Hepatocyte (in vitro differentiated cells): ENCODE results near the gene IRF7. TPM values are rescaled to one million over a fixed set of nuclear protein-coding genes. Genes with fewer than 3 reads are reported as not detected.
"Not testable (repeated sequence)": the region's sequence is repeated elsewhere in the genome, so short reads cannot be mapped to it uniquely, and the experiment has no call there.

Source experiments
- DNase-seq: peaks from one replicate; pipeline ENCODE4 v3.0.0-alpha.2; 2016; ENCODE audit warnings: low spot score
- H2AFZ ChIP-seq: fragments of 200-600 bp; sonication (generic); 2 replicates; pipeline ENCODE4 v1.6.0; 2016; ENCODE audit warnings: antibody characterized with exemption, mild to moderate bottlenecking
- H3K27ac ChIP-seq: fragments of 200-600 bp; sonication (generic); 2 replicates; pipeline ENCODE4 v1.5.1; 2016; ENCODE audit warnings: mild to moderate bottlenecking
- H3K27me3 ChIP-seq: fragments of 200-600 bp; sonication (generic); 2 replicates; pipeline ENCODE4 v1.6.1; 2016
- H3K36me3 ChIP-seq: fragments of 200-600 bp; sonication (generic); replicated peaks from 2 replicates; pipeline ENCODE4 v1.5.1; 2016; ENCODE audit warnings: low read depth; ENCODE audit not compliant: insufficient read depth
- H3K4me1 ChIP-seq: fragments of 200-600 bp; sonication (generic); 2 replicates; pipeline ENCODE4 v1.5.1; 2016; ENCODE audit warnings: mild to moderate bottlenecking, moderate library complexity; ENCODE audit not compliant: insufficient read depth
- H3K4me2 ChIP-seq: fragments of 200-600 bp; sonication (generic); 2 replicates; pipeline ENCODE4 v1.6.0; 2016
- H3K4me3 ChIP-seq: fragments of 200-600 bp; sonication (generic); 2 replicates; pipeline ENCODE4 v1.5.1; 2016; ENCODE audit warnings: mild to moderate bottlenecking
- H3K79me2 ChIP-seq: fragments of 200-600 bp; sonication (generic); 2 replicates; pipeline ENCODE4 v1.6.0; 2017; ENCODE audit warnings: mild to moderate bottlenecking
- H3K9me2 ChIP-seq: fragments of 200-600 bp; sonication (generic); replicated peaks from 2 replicates; pipeline ENCODE4 v1.6.0; 2017; ENCODE audit warnings: mild to moderate bottlenecking; ENCODE audit not compliant: insufficient read depth
- H3K9me3 ChIP-seq: fragments of 200-600 bp; sonication (generic); 2 replicates; pipeline ENCODE4 v1.5.1; 2016; ENCODE audit warnings: low read depth, mild to moderate bottlenecking
- H4K20me1 ChIP-seq: fragments of 200-600 bp; sonication (generic); 2 replicates; pipeline ENCODE4 v1.6.0; 2016; ENCODE audit warnings: mild to moderate bottlenecking; ENCODE audit not compliant: insufficient read depth, poor library complexity, severe bottlenecking
- EZH2 ChIP-seq: fragments of 200-600 bp; sonication (generic); IDR thresholded peaks from 2 replicates; pipeline ENCODE4 v1.6.1; 2016; ENCODE audit warnings: antibody characterized with exemption, mild to moderate bottlenecking, borderline replicate concordance
- EZH2phosphoT487 ChIP-seq: fragments of 200-600 bp; sonication (generic); IDR thresholded peaks from one replicate; pipeline ENCODE4 v1.6.1; 2018; ENCODE audit warnings: antibody characterized with exemption, mild to moderate bottlenecking, low read depth, moderate library complexity; ENCODE audit not compliant: unreplicated experiment, severe bottlenecking
- WGBS: methylation state at CpG from one replicate; pipeline ENCODE4 v1.1.6; 2016; ENCODE audit warnings: low lambda C conversion rate; ENCODE audit errors: missing lambda C conversion rate; 5-methylcytosine and 5-hydroxymethylcytosine counted together
- polyA plus RNA-seq: library from polyadenylated mRNA; unstranded; fragments of >200 nt; fragmentation: Nextera tagmentation; extraction: Ambion mirVana; gene quantifications from 2 replicates; pipeline ENCODE4 v1.2.1, GENCODE V29; 2016
- total RNA-seq: library from RNA; depleted of rRNA; stranded (reverse); fragments of >200 nt; gene quantifications from 2 replicates; pipeline ENCODE4 v1.2.3, GENCODE V29; 2014
- TF ChIP-seq, protein P1 (sequence below): fragments of 200-600 bp; sonication (generic); IDR thresholded peaks from 2 replicates; pipeline ENCODE4 v1.5.1; 2016; ENCODE audit warnings: antibody characterized with exemption, mild to moderate bottlenecking; ENCODE audit not compliant: poor library complexity

Gene IRF7
- total and polyA plus RNA-seq, 2 experiments from 2014 or later = 10.4 to 24.6 TPM

DNA sequence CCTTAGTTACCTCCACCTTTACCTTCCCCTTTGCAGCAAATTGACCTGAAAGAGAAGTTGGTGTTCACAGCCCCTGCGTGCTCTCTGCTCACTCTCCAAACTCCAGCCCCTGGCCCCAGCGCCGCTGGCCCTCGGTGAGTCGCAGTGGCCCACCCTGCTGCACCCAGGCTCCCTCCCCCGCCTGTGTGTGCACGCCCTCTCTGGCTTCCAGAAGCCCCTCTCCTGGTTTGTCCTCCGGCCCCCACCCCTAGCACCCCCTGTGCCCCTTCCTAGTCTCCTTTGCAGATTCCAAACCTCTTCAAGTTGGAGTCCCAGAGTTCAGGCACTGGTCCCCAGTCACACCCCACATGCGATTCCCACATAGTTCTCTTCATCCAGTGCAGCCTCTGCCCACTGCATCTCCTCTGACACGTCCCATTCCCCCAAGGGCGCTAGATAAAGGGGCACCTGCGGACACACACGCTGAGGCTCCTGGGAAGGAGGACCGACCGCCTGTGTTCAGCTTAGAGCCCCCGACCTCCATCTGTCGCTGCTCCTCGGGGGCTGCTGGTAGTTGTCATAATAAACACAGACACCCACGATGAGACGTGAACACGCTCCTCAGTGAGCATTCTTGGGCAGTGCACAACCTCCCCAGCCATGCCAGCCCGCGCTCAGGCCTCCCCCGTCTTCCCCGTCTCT, 41.0 kb downstream of the IRF7 start:
- no peak for TF ChIP-seq EZH2
- TF ChIP-seq, protein P1, sequence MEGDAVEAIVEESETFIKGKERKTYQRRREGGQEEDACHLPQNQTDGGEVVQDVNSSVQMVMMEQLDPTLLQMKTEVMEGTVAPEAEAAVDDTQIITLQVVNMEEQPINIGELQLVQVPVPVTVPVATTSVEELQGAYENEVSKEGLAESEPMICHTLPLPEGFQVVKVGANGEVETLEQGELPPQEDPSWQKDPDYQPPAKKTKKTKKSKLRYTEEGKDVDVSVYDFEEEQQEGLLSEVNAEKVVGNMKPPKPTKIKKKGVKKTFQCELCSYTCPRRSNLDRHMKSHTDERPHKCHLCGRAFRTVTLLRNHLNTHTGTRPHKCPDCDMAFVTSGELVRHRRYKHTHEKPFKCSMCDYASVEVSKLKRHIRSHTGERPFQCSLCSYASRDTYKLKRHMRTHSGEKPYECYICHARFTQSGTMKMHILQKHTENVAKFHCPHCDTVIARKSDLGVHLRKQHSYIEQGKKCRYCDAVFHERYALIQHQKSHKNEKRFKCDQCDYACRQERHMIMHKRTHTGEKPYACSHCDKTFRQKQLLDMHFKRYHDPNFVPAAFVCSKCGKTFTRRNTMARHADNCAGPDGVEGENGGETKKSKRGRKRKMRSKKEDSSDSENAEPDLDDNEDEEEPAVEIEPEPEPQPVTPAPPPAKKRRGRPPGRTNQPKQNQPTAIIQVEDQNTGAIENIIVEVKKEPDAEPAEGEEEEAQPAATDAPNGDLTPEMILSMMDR = no peak
- no peak for TF ChIP-seq EZH2phosphoT487
- Histone ChIP-seq H4K20me1 (peaks cover 27% of the 10 kb centered on the region), H3K4me1 (peaks cover 43% of the 10 kb centered on the region), H3K4me2 (peak overlapping the region; percentile 99), H3K79me2 (peaks cover 30% of the 10 kb centered on the region), H3K4me3 (peak overlapping the region; percentile 79), H2AFZ (peak overlapping the region; percentile 82), H3K36me3 (no peaks in the 10 kb centered on the region), H3K27ac (no peak overlapping the region), H3K9me2 (no peaks in the 10 kb centered on the region), H3K27me3 (no peaks in the 10 kb centered on the region), H3K9me3 (no peaks in the 10 kb centered on the region)
- 31% methylated on average over 24 of the region's 25 CpGs for WGBS
- no peak for DNase-seq

DNA sequence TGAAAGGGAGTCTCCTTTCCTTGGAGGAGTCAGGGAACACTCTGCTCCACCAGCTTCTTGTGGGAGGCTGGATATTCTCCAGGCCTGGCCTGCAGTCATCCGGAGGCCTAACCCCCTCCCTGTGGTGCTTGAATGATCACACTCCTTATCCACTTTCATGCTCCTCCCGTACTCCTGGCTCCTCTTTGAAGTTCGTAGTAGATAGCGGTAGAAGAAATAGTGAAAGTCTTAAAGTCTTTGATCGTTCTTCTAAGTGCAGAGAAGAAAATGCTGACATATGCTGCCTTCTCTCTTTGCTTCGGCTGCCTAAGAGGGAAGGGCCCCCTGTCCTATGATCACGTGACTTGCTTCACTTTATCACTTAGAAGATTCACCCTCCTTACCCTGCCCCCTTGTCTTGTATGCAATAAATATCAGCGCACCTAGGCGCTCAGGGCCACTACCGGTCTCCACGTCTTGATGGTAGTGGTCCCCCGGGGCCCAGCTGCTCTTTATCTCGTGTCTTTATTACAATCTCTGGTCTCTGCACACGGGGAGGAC, 41.6 kb downstream of the IRF7 start:
- not testable (repeated sequence) for H3K9me3 ChIP-seq, H2AFZ ChIP-seq

DNA sequence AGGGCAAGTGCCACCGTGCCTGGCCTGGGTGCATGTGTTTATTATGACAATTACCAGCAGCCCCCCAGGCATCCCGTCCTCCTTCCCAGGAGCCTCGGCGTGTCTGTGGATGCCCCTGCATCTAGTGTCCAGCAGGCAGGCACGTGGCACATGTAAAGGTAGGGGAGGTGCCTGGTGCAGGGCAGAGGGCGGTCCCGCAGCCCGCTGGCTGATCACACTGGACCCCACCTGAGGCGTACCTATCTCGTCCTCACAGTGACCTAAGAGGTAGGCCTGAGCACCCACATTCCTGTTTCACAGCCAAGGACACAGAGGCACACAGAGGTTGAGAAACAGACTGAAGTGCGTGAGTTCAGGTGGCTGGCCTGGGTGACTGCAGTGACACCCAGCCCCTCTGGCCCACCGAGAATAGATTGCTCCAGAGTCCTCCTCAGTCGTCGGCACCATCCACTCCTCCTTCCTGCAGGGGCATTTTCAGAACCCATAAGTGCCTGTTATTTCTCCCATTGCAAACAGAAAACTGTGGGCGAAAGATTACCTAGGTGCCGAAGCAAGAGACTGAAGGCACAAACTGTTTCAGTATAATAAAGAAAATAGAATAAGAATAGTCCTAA, 42.5 kb downstream of the IRF7 start:
- H3K4me2 ChIP-seq = peak overlapping the region; percentile 99
- H4K20me1 ChIP-seq = peaks cover 12% of the 10 kb centered on the region
- H3K9me2 ChIP-seq = no peaks in the 10 kb centered on the region
- no peak for DNase-seq
- no peaks in the 10 kb centered on the region for H3K36me3 ChIP-seq
- no peak overlapping the region for H2AFZ ChIP-seq
- WGBS = 91% methylated on average over 16 of the region's 16 CpGs
- TF ChIP-seq, protein P1 = no peak
- TF ChIP-seq EZH2 = no peak
- no peak for TF ChIP-seq EZH2phosphoT487
- peaks cover 15% of the 10 kb centered on the region for H3K79me2 ChIP-seq
- no peak overlapping the region for H3K27ac ChIP-seq
- H3K4me3 ChIP-seq = no peak overlapping the region
- H3K9me3 ChIP-seq = no peaks in the 10 kb centered on the region
- peaks cover 34% of the 10 kb centered on the region for H3K4me1 ChIP-seq
- H3K27me3 ChIP-seq = no peaks in the 10 kb centered on the region

More for the DNA sequence above, 41.6 kb downstream of the IRF7 start:
- H3K36me3 ChIP-seq, H3K27ac ChIP-seq, H3K4me3 ChIP-seq, H3K27me3 ChIP-seq, H3K9me2 ChIP-seq, DNase-seq: not testable (repeated sequence)
- WGBS = 38% methylated on average over 14 of the region's 14 CpGs
- H3K4me2 ChIP-seq = peak overlapping the region; percentile 99
- H3K4me1 ChIP-seq = peaks cover 40% of the 10 kb centered on the region
- H4K20me1 ChIP-seq = peaks cover 20% of the 10 kb centered on the region
- H3K79me2 ChIP-seq = peaks cover 24% of the 10 kb centered on the region

DNA sequence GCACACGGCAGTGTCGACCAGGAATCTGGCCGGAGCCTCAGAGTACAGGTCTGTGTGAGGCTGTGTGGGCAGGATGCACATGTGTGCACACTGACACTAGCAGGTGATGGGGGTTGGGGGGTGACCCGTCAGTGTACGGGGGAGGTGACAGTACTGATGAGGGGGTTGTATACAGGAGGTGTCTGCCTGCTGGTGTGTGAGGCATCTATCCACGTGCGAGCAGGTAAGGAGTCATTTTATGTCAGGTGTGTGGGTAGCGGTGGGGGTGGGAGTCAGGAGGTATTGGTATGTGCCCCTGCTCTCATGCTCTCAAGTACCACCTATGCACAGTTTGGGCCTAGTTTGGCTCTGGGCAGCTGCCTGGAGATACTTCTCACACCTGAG, 44.0 kb downstream of the IRF7 start:
- no peaks in the 10 kb centered on the region for H3K9me3 ChIP-seq
- no peak overlapping the region for H3K27ac ChIP-seq
- 62% methylated on average over 8 of the region's 8 CpGs for WGBS
- no peaks in the 10 kb centered on the region for H3K9me2 ChIP-seq
- no peaks in the 10 kb centered on the region for H4K20me1 ChIP-seq
- no peaks in the 10 kb centered on the region for H3K36me3 ChIP-seq
- TF ChIP-seq, protein P1 = no peak
- no peak overlapping the region for H3K4me2 ChIP-seq
- no peak overlapping the region for H3K4me3 ChIP-seq
- peaks cover 30% of the 10 kb centered on the region for H3K4me1 ChIP-seq
- no peak overlapping the region for H2AFZ ChIP-seq
- H3K27me3 ChIP-seq = no peaks in the 10 kb centered on the region
- DNase-seq = no peak
- H3K79me2 ChIP-seq = peaks cover under 1% of the 10 kb centered on the region
